CD4-positive, alpha-beta T cell treated with Interleukin-10 for 1 hour (primary cell): ENCODE results near the gene AIG1.
A peak's percentile ranks its signal among the peaks of the same experiment; 100 is the strongest.

Experiments used
- DNase-seq: peaks from one replicate; pipeline ENCODE4 v3.0.0-alpha.2; 2020

Gene AIG1

DNA sequence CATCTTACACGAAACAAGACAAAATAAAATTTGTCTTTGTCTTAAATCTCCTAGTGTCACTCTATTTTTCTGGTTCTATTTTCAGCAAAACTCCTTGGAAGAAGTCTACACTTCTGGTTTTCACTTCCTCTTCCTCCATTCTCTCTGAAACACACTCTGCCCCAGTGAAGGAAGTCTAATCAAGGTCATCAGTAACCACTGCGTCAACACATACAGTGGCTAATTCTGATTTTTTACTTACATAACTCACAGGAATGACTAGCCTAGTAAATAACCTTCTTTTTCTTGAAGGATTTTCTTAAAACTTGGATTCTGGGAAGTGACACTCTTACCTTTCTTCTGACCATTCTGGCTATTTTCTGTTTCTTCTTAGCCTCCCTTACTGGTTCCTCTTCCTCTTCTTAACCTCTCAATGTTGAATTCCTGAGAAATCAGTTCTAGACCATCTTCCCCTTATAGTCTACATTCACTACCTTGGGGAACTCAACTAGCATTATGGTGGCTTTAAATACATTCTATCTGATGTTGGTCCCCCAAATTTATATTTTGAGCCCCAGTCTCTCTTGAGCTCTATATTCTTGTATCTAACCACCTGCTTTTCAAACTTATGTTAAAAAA, 37.5 kb downstream of the AIG1 start:
- peak; percentile 28 for DNase-seq

- DNase-seq: no peak
Observed at GRCh38 chr6:143099647-143100046, 39.0 kb downstream of the AIG1 start.

GRCh38 chr6:143100429-143100828, 39.7 kb downstream of the AIG1 start:
- no peak for DNase-seq

- DNase-seq: no peak
Observed at GRCh38 chr6:143103916-143104315, 43.2 kb downstream of the AIG1 start.

GRCh38 chr6:143107440-143107839, 46.8 kb downstream of the AIG1 start:
- DNase-seq: no peak

GRCh38 chr6:143107911-143108761, 47.4 kb downstream of the AIG1 start:
- DNase-seq: no peak

- no peak for DNase-seq
Observed at GRCh38 chr6:143109196-143109595, 48.5 kb downstream of the AIG1 start.

DNA sequence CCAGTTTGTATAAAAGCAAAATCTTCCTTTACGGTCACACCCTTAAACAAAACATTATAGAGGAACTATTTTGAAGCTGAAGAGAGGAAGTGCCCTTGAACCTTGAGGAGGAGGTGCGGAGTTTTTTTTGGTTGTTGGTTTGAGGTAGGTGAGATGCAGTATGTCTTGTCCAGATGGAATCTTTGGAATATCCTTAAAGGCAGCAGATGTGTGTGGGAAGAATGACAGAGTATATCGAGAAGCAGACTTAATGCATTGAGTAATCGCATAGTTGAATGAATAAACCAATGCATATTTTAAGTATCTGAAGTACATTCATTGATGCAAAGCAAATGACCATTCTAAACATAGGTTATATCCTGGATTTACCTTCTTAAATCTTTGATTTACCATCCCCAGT, 49.9 kb downstream of the AIG1 start:
- DNase-seq: no peak

- no peak for DNase-seq
Observed at GRCh38 chr6:143110996-143111395, 50.3 kb downstream of the AIG1 start.

DNA sequence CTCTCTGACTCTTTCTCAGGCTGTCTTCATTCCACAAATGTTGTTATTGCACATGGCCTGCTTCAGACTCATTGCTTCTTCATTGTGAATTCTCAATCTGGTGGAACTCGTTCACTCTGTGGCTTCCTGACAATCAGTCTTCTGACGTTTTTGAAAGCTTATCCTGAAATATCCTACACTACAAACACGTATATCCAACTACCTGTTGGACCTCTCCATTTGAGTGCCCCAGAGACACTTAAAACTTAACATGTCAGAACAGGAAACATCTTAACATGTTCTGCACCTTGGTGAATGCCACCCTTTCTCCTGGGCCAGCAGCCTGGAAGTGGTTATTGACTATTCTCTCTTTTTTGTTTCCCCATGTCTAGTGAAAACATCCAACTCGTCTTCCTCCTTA, 50.8 kb downstream of the AIG1 start:
- no peak for DNase-seq

GRCh38 chr6:143112084-143112768, 51.5 kb downstream of the AIG1 start:
- no peak for DNase-seq

- no peak for DNase-seq
Observed at GRCh38 chr6:143112837-143113236, 52.1 kb downstream of the AIG1 start.

GRCh38 chr6:143115728-143116127, 55.0 kb downstream of the AIG1 start:
- no peak for DNase-seq

GRCh38 chr6:143117108-143117507, 56.4 kb downstream of the AIG1 start:
- no peak for DNase-seq

DNA sequence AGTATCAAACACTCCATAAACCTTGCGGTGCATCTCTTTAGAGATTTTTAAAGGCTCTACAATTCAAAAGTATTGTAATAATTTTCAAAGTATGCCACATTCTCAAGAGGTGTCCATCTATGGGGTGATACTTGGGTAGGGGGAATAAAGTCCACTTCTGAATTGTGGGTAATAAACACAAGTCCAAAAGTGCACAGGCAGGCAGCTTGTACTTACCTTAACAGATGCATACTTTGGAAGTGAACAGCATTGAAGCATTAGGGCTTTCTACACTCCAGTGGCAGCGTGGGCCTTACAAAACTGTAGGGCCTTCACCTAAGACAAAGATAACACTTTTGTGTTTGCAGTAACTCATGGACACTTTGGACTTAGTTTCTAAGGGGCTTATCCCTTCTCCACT, 58.6 kb downstream of the AIG1 start:
- no peak for DNase-seq

- no peak for DNase-seq
Observed at GRCh38 chr6:143123081-143123480, 62.4 kb downstream of the AIG1 start.

- no peak for DNase-seq
Observed at GRCh38 chr6:143123941-143124340, 63.3 kb downstream of the AIG1 start.

DNA sequence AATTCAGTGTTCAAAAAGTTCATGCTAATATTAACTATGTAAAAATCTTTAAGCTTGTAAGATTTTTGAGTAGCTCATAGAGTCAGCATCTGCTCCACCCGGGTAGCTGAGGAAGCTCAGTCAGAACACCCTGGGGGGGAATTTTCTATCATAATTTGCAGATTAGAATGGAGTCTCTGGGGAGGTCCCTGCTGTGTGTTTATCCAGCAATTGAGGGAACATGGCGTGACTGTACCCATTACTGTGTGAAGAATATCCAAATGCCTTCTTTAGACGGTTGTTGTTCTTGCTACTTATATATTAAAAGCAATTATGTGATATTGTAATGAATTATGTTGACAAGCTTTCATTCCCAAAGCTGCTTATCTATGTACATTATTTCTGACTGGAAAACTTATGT, 64.8 kb downstream of the AIG1 start:
- no peak for DNase-seq

- DNase-seq: no peak
Observed at GRCh38 chr6:143125864-143126573, 65.3 kb downstream of the AIG1 start.

- DNase-seq: no peak
Observed at GRCh38 chr6:143126574-143126941, 65.9 kb downstream of the AIG1 start.

DNA sequence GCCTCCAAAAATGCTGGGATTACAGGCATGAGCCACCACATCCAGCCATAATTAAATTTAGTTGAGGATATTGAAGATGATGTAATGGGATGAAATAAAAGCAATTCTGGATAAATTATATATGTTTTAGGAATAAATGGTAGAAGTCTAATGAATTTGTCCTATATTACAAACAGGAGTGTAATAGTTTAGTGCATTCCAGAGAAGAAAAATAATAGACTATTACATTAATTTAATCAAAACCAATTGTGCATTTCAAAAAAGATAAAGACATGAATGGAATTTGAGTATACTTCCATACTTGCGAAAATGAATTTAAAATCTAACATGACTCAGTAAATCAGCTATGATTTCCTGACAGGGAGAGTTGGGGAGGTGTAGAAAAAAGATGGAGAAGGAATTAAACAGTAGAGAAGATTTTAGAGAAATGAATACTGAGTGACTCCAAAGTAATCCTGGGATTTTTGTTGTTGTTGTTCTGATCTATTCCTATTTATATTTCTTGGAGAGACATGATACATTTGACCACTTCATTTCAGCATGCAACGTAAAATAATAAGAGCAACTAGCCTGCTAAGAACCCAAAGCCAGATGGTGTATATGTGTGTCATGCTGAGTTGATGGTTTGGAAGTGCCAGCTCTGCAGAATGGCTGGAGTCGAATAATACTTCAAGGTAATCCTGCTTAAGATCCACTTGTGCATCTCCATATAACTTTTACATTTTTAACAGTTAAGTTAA, 67.4 kb downstream of the AIG1 start:
- no peak for DNase-seq

DNA sequence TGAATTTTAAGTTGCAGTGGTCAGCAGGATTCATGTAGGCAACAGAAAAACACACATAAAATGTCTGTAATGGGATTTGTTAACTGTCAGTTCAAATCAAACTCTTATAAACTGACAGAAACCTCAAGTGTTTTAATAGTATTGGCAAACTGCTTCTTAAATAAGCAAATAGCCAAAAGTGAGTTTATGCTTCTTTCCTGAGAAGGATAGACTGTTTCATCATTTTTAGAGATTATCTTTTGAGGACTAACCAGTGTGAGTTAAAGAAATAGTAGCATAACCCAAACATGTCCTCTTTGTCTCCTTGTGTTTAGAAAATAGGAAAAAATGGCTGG, 68.0 kb downstream of the AIG1 start:
- DNase-seq: no peak

- DNase-seq: no peak
Observed at GRCh38 chr6:143130928-143131327, 70.2 kb downstream of the AIG1 start.
